HL-60 (cell line): Measurements from ENCODE around the gene TPST1.

Source experiments
- DNase-seq, 2 experiments: peaks; one replicate each; pipeline ENCODE4 v3.0.0-alpha.2; 2010 to 2020; ENCODE audit warnings: low read depth in 1 of 2, low spot score in 1 of 2
- H3K27ac ChIP-seq: fragments of 250-450 bp; sonication (Bioruptor Pico); replicated peaks from 2 replicates; pipeline ENCODE4 v1.5.1; 2020; ENCODE audit warnings: mild to moderate bottlenecking, moderate library complexity
- H3K27me3 ChIP-seq: fragments of 250-450 bp; sonication (Bioruptor Pico); 2 replicates; pipeline ENCODE4 v1.5.1; 2021; ENCODE audit warnings: mild to moderate bottlenecking, moderate library complexity; ENCODE audit not compliant: insufficient read depth, poor library complexity, severe bottlenecking
- H3K4me3 ChIP-seq: replicated peaks from 2 replicates; pipeline ENCODE4 v1.5.1; 2011; ENCODE audit warnings: mild to moderate bottlenecking, control low read depth, low read length; ENCODE audit not compliant: insufficient read depth
- GABPA ChIP-seq: IDR thresholded peaks from 2 replicates; pipeline ENCODE4 v1.6.1; 2012; ENCODE audit warnings: low read depth
- POLR2AphosphoS5 ChIP-seq: IDR thresholded peaks from 2 replicates; pipeline ENCODE4 v1.6.1; 2012; ENCODE audit warnings: low read depth
- SPI1 ChIP-seq: IDR thresholded peaks from 2 replicates; pipeline ENCODE4 v1.6.1; 2012; ENCODE audit warnings: low read depth, mild to moderate bottlenecking, borderline replicate concordance
- TF ChIP-seq, protein P1 (sequence below): IDR thresholded peaks from one replicate; pipeline ENCODE4 v1.5.1; 2011; ENCODE audit warnings: low read length, control low read depth, inconsistent platforms; ENCODE audit not compliant: insufficient read depth
- TF ChIP-seq, protein P2 (sequence below): IDR thresholded peaks from 2 replicates; pipeline ENCODE4 v1.6.1; 2012; ENCODE audit warnings: low read depth; ENCODE audit not compliant: insufficient replicate concordance

The TPST1 gene

DNA sequence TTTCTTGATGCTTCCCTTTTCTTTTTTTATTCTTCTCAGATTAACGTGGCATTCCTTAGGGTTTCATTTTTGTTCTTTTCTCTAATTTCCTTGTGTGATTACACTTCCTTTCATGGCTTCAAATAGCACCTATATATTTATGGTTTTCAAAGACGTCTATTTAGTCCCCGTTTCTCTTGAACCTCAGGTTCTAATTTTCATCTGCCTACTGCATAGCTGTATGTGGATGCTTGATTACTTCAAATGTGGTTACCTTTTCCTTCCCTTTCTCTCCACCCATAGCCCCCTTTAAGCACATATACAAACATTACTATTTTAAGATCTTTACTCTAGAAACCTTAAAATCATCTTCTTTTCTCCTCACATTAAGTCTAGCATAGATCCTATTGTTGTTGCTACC, 2.4 kb downstream of the TPST1 start:
- TF ChIP-seq POLR2AphosphoS5 (no peak), GABPA (no peak), SPI1 (no peak)
- TF ChIP-seq, protein P1, sequence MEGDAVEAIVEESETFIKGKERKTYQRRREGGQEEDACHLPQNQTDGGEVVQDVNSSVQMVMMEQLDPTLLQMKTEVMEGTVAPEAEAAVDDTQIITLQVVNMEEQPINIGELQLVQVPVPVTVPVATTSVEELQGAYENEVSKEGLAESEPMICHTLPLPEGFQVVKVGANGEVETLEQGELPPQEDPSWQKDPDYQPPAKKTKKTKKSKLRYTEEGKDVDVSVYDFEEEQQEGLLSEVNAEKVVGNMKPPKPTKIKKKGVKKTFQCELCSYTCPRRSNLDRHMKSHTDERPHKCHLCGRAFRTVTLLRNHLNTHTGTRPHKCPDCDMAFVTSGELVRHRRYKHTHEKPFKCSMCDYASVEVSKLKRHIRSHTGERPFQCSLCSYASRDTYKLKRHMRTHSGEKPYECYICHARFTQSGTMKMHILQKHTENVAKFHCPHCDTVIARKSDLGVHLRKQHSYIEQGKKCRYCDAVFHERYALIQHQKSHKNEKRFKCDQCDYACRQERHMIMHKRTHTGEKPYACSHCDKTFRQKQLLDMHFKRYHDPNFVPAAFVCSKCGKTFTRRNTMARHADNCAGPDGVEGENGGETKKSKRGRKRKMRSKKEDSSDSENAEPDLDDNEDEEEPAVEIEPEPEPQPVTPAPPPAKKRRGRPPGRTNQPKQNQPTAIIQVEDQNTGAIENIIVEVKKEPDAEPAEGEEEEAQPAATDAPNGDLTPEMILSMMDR = no peak
- TF ChIP-seq, protein P2, sequence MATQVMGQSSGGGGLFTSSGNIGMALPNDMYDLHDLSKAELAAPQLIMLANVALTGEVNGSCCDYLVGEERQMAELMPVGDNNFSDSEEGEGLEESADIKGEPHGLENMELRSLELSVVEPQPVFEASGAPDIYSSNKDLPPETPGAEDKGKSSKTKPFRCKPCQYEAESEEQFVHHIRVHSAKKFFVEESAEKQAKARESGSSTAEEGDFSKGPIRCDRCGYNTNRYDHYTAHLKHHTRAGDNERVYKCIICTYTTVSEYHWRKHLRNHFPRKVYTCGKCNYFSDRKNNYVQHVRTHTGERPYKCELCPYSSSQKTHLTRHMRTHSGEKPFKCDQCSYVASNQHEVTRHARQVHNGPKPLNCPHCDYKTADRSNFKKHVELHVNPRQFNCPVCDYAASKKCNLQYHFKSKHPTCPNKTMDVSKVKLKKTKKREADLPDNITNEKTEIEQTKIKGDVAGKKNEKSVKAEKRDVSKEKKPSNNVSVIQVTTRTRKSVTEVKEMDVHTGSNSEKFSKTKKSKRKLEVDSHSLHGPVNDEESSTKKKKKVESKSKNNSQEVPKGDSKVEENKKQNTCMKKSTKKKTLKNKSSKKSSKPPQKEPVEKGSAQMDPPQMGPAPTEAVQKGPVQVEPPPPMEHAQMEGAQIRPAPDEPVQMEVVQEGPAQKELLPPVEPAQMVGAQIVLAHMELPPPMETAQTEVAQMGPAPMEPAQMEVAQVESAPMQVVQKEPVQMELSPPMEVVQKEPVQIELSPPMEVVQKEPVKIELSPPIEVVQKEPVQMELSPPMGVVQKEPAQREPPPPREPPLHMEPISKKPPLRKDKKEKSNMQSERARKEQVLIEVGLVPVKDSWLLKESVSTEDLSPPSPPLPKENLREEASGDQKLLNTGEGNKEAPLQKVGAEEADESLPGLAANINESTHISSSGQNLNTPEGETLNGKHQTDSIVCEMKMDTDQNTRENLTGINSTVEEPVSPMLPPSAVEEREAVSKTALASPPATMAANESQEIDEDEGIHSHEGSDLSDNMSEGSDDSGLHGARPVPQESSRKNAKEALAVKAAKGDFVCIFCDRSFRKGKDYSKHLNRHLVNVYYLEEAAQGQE = no peak
- DNase-seq = no peak
- no peak overlapping the region for H3K27ac ChIP-seq
- H3K27me3 ChIP-seq = peaks cover 9% of the 10 kb centered on the region
- no peak overlapping the region for H3K4me3 ChIP-seq

DNA sequence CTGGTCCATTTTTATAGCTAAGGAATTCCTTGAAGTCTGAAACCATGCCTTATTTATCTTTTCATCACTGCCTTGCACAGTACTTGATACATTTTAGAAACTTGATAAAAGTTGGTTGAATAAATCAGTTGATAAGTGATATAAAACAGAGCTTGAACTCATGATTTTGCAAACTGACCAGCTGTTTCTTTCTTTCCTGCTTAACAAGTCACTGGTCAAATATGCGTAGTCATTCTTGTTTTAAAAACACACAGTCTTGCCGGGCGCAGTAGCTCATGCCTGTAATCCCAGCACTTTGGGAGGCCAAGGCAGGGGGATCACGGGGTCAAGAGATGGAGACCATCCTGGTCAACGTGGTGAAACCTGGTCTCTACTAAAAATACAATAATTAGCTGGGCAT, 6.3 kb downstream of the TPST1 start:
- TF ChIP-seq, protein P2 = no peak
- DNase-seq = no peak
- Histone ChIP-seq H3K27me3 (peaks cover 2% of the 10 kb centered on the region), H3K4me3 (no peak overlapping the region), H3K27ac (no peak overlapping the region)

DNA sequence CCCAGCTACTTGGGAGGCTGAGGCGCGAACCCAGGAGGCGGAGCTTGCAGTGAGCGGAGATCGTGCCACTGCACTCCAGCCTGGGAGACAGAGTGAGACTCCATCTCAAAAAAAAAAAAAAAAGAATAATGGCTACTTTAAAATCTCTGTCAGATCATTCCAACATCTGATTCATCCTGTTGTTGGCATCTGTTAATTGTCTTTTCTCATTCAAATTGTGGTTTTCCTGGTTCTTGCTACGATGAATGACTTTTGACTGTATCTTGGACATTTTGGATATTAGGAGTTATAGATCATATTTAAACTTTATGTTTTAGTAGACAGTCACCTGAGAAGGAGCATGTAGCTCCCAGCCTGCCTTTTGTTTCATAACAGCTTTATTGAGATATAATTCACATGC, 8.5 kb downstream of the TPST1 start:
- DNase-seq = no peak
- no peaks in the 10 kb centered on the region for H3K27me3 ChIP-seq
- no peak overlapping the region for H3K27ac ChIP-seq
- no peak overlapping the region for H3K4me3 ChIP-seq
- TF ChIP-seq, protein P1 = no peak
- TF ChIP-seq POLR2AphosphoS5 = no peak
- no peak for TF ChIP-seq SPI1
- TF ChIP-seq, protein P2 = no peak
- no peak for TF ChIP-seq GABPA

DNA sequence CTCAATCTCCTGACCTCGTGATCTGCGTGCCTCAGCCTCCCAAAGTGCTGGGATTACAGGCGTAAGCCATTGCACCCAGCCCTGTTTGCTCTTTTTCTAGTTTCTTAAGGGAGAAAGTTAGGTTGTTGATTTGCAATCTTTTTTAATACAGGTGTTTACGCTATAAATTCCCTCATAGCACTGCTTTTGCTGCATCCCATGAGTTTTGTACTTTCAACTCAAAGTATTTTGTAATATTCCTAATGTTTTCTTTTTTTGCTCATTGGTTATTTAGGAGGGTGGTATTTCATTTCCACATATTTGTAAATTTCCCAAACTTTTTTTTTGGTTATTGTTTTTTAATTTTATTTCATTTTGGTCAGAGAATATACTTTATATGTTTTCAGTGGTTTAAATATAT, 11.6 kb downstream of the TPST1 start:
- Histone ChIP-seq H3K27me3 (no peaks in the 10 kb centered on the region), H3K4me3 (no peak overlapping the region), H3K27ac (no peak overlapping the region)
- no peak for DNase-seq
- TF ChIP-seq SPI1 = no peak
- TF ChIP-seq, protein P2 = no peak
- TF ChIP-seq, protein P1 = no peak
- TF ChIP-seq POLR2AphosphoS5 = no peak
- TF ChIP-seq GABPA = no peak
